HS-27A (cell line): ENCODE data around the gene HERC6.
"Not testable (repeated sequence)": the region's sequence is repeated elsewhere in the genome, so short reads cannot be mapped to it uniquely, and the experiment has no call there.

Experiments
- DNase-seq: peaks from one replicate; pipeline ENCODE4 v3.0.0-alpha.2; 2012; ENCODE audit warnings: low read depth, missing footprints

HERC6 gene

GRCh38 chr4:88390128-88390527, 11.5 kb downstream of the HERC6 start:
- no peak for DNase-seq

GRCh38 chr4:88391703-88392102, 13.1 kb downstream of the HERC6 start:
- DNase-seq: no peak

GRCh38 chr4:88396681-88397080, 18.0 kb downstream of the HERC6 start:
- DNase-seq: no peak

- no peak for DNase-seq
Observed at GRCh38 chr4:88398381-88398780, 19.7 kb downstream of the HERC6 start.

GRCh38 chr4:88409206-88409605, 30.6 kb downstream of the HERC6 start:
- DNase-seq: no peak

- no peak for DNase-seq
Observed at GRCh38 chr4:88409789-88410188, 31.1 kb downstream of the HERC6 start.

- DNase-seq: no peak
Observed at GRCh38 chr4:88411491-88412096, 32.9 kb downstream of the HERC6 start.

GRCh38 chr4:88413801-88414200, 35.1 kb downstream of the HERC6 start:
- no peak for DNase-seq

- no peak for DNase-seq
Observed at GRCh38 chr4:88414755-88415154, 36.1 kb downstream of the HERC6 start.

- DNase-seq: no peak
Observed at GRCh38 chr4:88415982-88416381, 37.3 kb downstream of the HERC6 start.

GRCh38 chr4:88418411-88418810, 39.8 kb downstream of the HERC6 start:
- DNase-seq: no peak

- no peak for DNase-seq
Observed at GRCh38 chr4:88419874-88420273, 41.2 kb downstream of the HERC6 start.

- no peak for DNase-seq
Observed at GRCh38 chr4:88420844-88421243, 42.2 kb downstream of the HERC6 start.

- DNase-seq: no peak
Observed at GRCh38 chr4:88422403-88422802, 43.8 kb downstream of the HERC6 start.

GRCh38 chr4:88429401-88429800, 50.7 kb downstream of the HERC6 start:
- DNase-seq: no peak

GRCh38 chr4:88435987-88436693, 57.5 kb downstream of the HERC6 start:
- no peak for DNase-seq

GRCh38 chr4:88437873-88438272, 59.2 kb downstream of the HERC6 start:
- not testable (repeated sequence) for DNase-seq

- no peak for DNase-seq
Observed at GRCh38 chr4:88439161-88439760, 60.6 kb downstream of the HERC6 start.

GRCh38 chr4:88440146-88440545, 61.5 kb downstream of the HERC6 start:
- DNase-seq: no peak

- no peak for DNase-seq
Observed at GRCh38 chr4:88441696-88442095, 63.0 kb downstream of the HERC6 start.

- DNase-seq: no peak
Observed at GRCh38 chr4:88442689-88443191, 64.1 kb downstream of the HERC6 start.

GRCh38 chr4:88443486-88443885, 64.8 kb downstream of the HERC6 start:
- DNase-seq: no peak

GRCh38 chr4:88445252-88445651, 66.6 kb downstream of the HERC6 start:
- no peak for DNase-seq
